ENCODE measurements around the gene DDX24.

DNA sequence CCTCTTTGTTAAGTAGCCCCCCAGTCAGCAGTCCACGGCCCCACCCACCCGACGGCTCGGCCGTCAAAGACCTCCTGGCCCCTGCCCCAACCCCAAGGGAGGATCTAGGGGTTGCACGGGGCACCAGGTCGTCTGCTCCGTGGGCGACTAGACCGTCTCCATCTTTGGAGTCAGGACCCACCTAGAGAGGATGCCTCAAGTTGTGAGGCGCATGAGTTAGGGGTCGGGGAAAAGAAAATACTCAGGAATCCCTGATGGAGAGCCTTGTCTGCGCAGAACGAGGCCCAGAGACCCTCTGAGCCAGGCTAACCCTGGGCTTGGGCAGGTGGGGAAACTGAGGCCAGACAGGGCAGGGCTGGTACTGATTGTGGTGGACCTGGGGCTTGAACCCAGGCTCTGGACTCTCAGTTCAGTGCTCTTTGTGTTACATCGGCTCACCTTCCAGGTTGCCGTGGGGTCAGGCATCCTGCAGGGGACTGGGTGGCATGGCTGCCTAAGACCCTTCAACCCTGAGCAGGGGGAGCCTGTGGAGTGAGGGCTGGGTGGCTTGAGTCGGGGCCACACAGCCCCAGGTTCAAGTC lies 54.0 kb downstream of the DDX24 start:
- TF ChIP-seq EZH2 (IDR thresholded peaks at IDR 0.05; ENCODE audit: low read length, missing control alignments), result no peak
- TF ChIP-seq, protein P1, sequence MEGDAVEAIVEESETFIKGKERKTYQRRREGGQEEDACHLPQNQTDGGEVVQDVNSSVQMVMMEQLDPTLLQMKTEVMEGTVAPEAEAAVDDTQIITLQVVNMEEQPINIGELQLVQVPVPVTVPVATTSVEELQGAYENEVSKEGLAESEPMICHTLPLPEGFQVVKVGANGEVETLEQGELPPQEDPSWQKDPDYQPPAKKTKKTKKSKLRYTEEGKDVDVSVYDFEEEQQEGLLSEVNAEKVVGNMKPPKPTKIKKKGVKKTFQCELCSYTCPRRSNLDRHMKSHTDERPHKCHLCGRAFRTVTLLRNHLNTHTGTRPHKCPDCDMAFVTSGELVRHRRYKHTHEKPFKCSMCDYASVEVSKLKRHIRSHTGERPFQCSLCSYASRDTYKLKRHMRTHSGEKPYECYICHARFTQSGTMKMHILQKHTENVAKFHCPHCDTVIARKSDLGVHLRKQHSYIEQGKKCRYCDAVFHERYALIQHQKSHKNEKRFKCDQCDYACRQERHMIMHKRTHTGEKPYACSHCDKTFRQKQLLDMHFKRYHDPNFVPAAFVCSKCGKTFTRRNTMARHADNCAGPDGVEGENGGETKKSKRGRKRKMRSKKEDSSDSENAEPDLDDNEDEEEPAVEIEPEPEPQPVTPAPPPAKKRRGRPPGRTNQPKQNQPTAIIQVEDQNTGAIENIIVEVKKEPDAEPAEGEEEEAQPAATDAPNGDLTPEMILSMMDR (conservative IDR thresholded peaks at IDR 0.05 in 1 of 2, IDR thresholded peaks at IDR 0.05 in 1 of 2; ENCODE audit: low read depth in 1 of 2, low read length in 2 of 2), result no peak

All from fibroblast of lung (primary cell).